Muscle layer of duodenum (tissue), 2 donors: ENCODE data around the gene DCTN3.

Experiments
- H3K27ac ChIP-seq: one replicate; pipeline ENCODE4 v1.7.0; 2013; ENCODE audit warnings: mild to moderate bottlenecking, low read length
- H3K27me3 ChIP-seq: one replicate; pipeline ENCODE4 v1.7.0; 2013; ENCODE audit warnings: low read depth, mild to moderate bottlenecking, control low read depth, low read length
- H3K36me3 ChIP-seq, 2 donors: one replicate each; pipeline ENCODE4 v1.7.0; 2013; ENCODE audit warnings: low read length in 2 of 2, control low read depth in 1 of 2, mild to moderate bottlenecking in 1 of 2; ENCODE audit not compliant: insufficient read depth in 2 of 2, control insufficient read depth in 1 of 2
- H3K4me1 ChIP-seq, 2 donors: one replicate each; pipeline ENCODE4 v1.7.0; 2013; ENCODE audit warnings: low read length in 2 of 2, mild to moderate bottlenecking in 2 of 2, control low read depth in 1 of 2, moderate library complexity in 1 of 2; ENCODE audit not compliant: insufficient read depth in 2 of 2, control insufficient read depth in 1 of 2
- H3K4me3 ChIP-seq, 2 donors: one replicate each; pipeline ENCODE4 v1.7.0; 2013; ENCODE audit warnings: low read length in 2 of 2, low read depth in 1 of 2, mild to moderate bottlenecking in 1 of 2
- H3K9me3 ChIP-seq, 2 donors: one replicate each; pipeline ENCODE4 v1.7.0; 2013; ENCODE audit warnings: low read length in 2 of 2, control low read depth in 1 of 2, mild to moderate bottlenecking in 1 of 2; ENCODE audit not compliant: control insufficient read depth in 1 of 2
- donor health status: healthy.

DCTN3 gene

DNA sequence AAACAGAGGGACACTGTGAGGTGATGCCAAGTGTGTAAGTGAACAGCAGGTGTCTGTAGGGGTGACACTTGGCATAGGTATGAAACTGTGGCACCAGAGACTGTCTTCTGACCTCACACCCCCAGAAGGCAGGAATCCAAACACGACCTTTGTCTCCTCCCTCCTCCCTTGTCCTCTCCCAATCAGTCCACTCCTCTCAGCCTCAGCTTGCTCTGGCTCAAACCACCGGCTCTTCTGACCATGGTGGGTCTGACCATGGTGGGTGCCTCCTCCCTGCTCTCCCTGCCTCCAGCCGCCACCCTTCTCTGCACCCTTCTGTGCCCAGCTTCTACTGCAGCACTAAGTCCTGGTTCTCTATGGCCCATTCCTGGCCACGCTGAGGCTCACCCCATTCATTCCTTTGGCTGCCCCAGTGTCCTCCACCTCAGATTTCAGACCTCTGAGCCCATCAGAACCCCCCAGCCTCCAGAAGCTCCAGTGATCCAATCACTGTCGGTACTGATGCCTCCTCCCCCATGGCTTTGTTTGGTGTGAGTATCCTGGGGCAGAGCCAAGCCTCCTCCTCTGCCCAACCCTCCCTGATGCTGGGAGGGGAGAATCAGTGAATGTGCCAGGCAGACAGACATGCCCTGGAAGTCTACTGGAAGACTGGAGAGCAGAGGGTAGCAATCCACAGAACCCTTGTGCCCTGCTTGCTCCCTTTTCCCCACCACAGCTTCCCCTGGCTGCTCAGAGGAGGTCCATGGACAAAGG lies 10.3 kb upstream of the DCTN3 start:
- Histone ChIP-seq H3K9me3 (no peaks in the 10 kb centered on the region), H3K27ac (no peak overlapping the region), H3K27me3 (peaks cover 39% of the 10 kb centered on the region), H3K36me3 (peaks cover 6 to 10% of the 10 kb centered on the region in 2 donors), H3K4me1 (peaks cover 4 to 13% of the 10 kb centered on the region in 2 donors), H3K4me3 (no peak overlapping the region)

DNA sequence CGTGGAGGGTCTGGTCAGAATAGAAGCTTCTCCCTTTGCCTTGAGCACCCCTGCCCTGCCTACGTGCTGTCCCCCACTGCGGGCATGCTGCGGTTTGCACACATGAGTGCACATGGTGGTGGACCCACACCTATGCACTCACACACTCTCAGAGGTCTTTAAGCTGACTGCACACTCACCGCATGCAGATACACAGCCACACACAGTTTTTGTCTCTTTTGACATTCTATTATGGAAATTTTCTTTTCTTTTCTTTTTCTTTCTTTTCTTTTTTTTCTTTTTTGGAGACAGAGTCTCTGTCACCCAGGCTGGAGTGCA lies 9.2 kb upstream of the DCTN3 start:
- Histone ChIP-seq H3K27ac (no peak overlapping the region), H3K4me1 (peaks cover 4 to 11% of the 10 kb centered on the region in 2 donors), H3K27me3 (peaks cover 47% of the 10 kb centered on the region), H3K4me3 (peak overlapping the region in 1 of 2 donors; percentile 49), H3K9me3 (no peaks in the 10 kb centered on the region), H3K36me3 (no peaks in the 10 kb centered on the region)

DNA sequence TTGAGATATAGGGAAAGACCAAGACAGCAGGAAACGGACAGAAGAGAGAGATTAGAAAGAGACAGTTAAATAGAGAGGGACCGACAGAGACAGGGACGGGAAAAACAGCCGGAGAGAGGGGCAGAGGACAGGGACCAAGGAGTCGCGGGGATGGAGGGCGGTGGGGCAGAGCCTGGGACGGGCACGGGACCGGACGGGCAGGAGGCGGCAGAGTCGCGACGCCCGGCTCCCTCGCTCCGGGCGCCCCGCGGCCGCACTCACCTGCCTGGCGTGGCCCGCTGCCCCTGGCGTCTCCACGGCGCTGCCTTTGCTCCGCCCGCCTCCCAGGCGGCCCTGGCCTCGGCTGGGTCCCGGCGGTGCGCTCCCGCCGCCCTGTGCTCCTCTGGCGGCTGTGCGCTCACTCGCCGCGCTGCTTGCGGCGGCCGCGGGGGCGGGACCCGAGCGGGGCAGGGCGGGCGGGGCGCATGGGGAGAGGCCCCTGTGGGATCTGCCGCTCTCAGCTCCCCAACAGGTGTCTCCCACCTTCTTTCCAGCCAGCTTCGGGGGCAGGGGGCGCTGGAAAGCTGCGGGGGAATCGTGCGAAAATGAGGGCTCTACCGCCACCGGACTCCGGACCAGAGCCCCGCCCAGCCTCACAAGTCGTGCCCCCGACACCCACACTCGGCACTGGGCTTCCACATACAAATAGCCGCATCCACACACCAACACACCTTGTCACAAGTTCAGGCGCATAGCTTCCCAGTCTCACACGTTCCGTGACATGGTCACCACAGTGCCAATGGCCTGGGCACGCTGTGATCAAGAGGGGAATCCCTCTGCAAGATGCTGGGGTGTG lies 8.6 kb upstream of the DCTN3 start, which contains the start of gene ARID3C:
Gene ARID3C, minus strand, starts transcription at position 411 of the 835 bp plus-strand sequence. CDS start 1,052 bp downstream, outside the sequence.
- Histone ChIP-seq H3K4me1 (peaks cover 4 to 11% of the 10 kb centered on the region in 2 donors), H3K9me3 (no peaks in the 10 kb centered on the region), H3K36me3 (no peaks in the 10 kb centered on the region), H3K4me3 (peak within 1 kb of the TSS; percentile 33 to 49), H3K27ac (no peak within 1 kb of the TSS), H3K27me3 (peaks cover 53% of the 10 kb centered on the region)

DNA sequence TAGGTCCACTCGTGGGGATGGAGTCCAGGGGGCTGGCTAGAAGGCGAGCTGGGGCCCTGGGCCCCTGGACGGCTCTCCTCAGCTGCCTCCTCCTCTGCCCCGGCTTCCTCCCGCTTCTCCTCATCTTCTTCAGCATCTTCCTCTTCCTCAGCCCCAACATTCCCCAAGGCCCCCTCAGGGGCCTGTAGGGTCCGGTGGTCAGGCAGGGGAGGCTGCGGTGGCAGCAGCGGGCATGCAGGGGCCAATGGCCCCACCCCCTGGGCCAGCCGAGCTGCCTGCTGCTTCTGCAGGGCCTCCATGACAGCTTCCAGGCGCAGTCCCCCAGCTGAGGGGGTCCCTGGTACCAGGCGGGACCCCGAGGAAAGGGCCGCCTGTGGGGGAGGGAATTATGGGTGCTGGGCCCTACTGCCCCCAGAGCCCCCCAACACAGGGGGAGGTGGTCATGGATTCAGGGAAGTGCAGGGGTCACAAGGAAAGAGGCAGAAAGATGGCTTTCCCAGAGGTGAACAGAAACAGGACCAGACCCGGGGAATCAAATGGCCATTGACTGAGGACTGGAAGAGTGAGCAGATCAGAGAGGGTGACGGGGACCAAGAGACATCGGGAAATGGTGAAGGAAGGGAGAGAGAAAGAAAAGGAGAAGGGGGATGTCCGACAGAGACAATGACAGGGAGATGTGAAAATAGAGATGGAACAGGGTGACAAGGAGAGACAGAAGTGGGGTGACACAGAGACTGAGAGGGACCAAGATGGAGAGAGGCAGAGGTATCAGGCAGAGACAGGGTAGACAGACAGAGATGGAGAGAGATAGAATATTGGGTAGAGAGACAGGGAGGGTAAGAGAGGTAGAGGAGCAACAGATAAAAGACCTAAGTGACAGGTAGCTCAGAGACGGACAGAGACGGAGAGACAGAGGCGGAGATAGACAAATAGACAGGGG lies 7.7 kb upstream of the DCTN3 start:
- peaks cover 61% of the 10 kb centered on the region for H3K27me3 ChIP-seq

DNA sequence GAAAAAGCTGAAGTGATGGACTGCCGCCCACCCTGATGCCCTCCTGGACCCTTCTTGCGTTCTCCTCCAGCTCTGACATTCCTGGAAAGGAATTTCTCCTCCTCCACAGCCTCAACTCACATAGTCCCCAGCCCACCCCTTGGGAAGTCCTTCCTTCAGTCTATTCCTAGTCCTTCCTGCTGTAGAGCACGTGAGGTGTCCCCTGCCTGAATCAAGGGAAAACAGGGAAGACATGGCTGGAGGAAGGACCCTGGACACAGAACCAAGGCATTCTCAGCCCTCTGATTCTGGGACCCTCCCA lies 4.8 kb upstream of the DCTN3 start:
- H3K27ac ChIP-seq: no peak overlapping the region
- H3K36me3 ChIP-seq: no peaks in the 10 kb centered on the region
- H3K27me3 ChIP-seq: peaks cover 70% of the 10 kb centered on the region
- H3K9me3 ChIP-seq: no peaks in the 10 kb centered on the region
- no peak overlapping the region for H3K4me3 ChIP-seq
- H3K4me1 ChIP-seq: peaks cover 4 to 21% of the 10 kb centered on the region in 2 donors

More for the DNA sequence above, 7.7 kb upstream of the DCTN3 start:
- H3K36me3 ChIP-seq: no peaks in the 10 kb centered on the region
- no peak overlapping the region for H3K27ac ChIP-seq
- no peaks in the 10 kb centered on the region for H3K9me3 ChIP-seq
- peaks cover 4 to 16% of the 10 kb centered on the region in 2 donors for H3K4me1 ChIP-seq
- H3K4me3 ChIP-seq: peak overlapping the region; percentile 25 to 33

DNA sequence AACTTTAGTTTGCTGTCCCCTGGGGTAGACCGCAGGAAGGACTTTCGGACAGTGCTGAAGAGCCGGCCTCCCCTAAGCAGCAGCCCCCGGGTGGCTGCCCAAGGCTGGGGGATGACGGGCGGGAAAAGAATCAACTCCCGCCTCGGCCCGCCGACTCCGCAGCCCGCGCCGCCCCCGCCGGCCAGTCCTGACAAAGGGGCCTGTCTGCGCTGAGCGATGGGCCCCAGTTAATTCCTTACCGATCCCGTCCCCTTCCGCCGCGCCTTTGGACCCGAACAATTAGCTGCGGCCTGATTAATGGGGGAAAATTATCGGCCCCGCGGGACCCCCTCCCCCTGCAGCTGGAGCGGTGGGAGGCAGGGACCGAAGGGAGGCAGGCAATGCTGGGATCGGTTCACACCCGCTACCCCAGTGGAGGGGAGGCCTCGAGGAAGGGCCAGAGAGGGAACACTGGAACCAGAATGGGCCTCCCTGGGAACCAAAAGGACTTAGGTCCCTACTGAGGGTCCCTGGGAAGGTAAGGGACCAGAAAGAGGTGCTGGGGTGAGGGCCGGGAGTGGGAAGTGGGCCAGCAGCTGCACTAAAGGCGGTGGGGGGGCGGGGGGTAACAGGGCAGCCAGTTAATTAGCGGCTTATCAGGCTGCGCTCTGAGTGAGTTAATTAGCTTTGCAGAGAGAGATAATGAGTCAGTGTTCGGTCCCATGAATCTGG lies 4.3 kb upstream of the DCTN3 start:
- Histone ChIP-seq H3K4me1 (peaks cover 4 to 24% of the 10 kb centered on the region in 2 donors), H3K4me3 (no peak overlapping the region)

DNA sequence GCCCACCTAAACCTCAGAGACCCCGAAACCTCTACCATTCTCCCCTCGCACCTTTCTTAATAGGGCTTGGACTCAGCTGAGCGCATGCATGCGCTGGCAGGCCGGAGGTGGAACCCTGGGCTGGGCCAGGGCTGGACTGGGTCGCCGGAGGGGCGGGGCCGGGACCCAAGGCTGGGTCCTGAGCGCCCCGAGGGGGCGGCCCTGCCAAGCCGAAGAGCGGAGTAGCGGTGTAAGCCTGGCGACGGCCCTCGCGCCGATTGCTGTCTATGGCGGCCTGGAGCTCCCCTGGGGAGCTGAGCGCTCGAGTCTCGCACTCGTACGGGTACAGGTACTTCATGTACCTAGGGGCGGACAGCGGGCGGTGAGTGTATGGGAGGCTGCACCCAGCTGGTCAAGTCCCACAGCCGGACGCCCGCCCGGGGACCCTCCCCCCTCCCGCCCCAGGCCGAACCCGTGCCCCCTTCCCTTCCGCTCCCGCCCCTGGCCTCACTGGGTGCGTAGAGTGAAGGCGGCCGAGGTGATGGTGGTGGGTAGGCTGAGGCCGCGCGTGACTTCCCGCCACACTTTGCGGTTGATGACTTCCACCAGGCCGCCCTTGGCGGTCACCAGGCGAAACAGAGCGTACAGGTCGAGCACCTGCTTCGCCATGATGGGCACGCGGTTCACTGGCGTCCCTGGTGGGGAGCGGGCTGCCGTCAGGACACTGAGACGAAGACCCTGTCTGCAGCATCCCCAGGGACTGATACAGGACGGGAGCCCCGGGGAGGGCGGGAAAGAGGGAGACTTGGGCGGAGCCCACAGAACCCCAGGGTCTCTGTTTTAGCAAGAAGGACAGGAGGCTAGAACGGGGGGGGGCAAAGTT lies 3.3 kb upstream of the DCTN3 start:
- Histone ChIP-seq H3K4me3 (peak overlapping the region in 1 of 2 donors; percentile 10), H3K36me3 (peaks cover under 1 to 2% of the 10 kb centered on the region in 2 donors), H3K27ac (no peak overlapping the region), H3K9me3 (no peaks in the 10 kb centered on the region), H3K4me1 (peaks cover 4 to 24% of the 10 kb centered on the region in 2 donors), H3K27me3 (peaks cover 62% of the 10 kb centered on the region)

More for the DNA sequence above, 4.3 kb upstream of the DCTN3 start:
- no peak overlapping the region for H3K27ac ChIP-seq
- H3K36me3 ChIP-seq: no peaks in the 10 kb centered on the region
- H3K27me3 ChIP-seq: peaks cover 69% of the 10 kb centered on the region
- no peaks in the 10 kb centered on the region for H3K9me3 ChIP-seq

DNA sequence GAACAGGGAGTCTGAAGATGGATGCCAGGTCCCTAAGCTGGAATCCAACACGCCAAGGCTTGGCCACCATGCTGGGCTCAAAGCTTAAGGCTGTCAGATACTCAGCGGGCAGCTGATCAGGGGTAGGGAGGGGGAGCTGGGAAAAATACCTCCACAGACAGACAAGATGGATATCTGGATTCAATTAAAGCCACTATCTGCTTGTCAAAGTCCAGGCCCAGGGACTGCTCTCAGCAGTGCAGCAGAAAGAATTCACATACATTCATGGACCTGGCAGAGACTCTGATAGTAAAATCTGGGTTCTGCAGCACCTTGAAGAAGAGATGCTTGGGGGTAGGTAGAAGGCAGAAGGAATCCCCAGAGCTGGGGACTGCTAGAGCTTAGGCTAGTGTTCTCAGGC lies 5.2 kb downstream of the DCTN3 start:
- Histone ChIP-seq H3K27ac (no peak overlapping the region), H3K4me1 (peaks cover 12 to 34% of the 10 kb centered on the region in 2 donors), H3K27me3 (no peaks in the 10 kb centered on the region), H3K4me3 (no peak overlapping the region), H3K9me3 (no peaks in the 10 kb centered on the region), H3K36me3 (peaks cover 43 to 53% of the 10 kb centered on the region in 2 donors)

DNA sequence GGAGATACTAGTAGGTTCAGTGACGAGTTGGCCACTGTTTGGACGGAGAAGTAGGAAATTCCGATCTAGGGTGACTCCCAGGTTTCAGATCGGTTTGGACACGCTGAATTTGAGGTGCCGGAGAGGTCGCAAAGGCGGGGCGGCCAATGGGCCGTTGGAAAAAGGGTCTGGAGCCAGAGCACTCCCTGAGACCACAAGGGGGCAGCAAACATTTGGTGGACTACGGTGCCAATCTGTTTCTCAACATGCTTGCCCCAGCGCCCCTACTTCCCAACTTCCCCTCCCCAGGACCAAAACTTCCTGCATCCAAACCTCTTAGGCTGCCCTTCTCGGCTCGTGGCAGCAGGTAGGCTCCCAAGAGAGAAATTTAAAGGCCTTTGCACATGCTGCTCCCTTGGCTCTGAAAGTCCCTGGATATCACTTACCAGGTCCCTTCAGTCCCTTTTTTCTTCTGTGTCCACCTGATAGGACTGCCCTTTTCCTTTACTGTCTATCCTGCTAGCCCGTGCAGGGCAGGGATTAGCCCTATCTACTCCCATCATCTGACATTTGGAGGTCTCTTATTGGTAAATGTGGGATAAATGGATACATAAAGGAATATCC lies 7.4 kb downstream of the DCTN3 start:
- Histone ChIP-seq H3K9me3 (no peaks in the 10 kb centered on the region), H3K36me3 (peaks cover 35 to 44% of the 10 kb centered on the region in 2 donors), H3K4me3 (peak overlapping the region; percentile 69 to 82), H3K27me3 (no peaks in the 10 kb centered on the region), H3K4me1 (peaks cover 12 to 24% of the 10 kb centered on the region in 2 donors), H3K27ac (no peak overlapping the region)
